Measurements from ENCODE around the gene NAV2. TPM values are rescaled to one million over a fixed set of nuclear protein-coding genes. Genes with fewer than 3 reads are reported as not detected.

Gene NAV2
- polyA plus RNA-seq, 1 donor from 2014 or later, result 3.0 TPM

DNA sequence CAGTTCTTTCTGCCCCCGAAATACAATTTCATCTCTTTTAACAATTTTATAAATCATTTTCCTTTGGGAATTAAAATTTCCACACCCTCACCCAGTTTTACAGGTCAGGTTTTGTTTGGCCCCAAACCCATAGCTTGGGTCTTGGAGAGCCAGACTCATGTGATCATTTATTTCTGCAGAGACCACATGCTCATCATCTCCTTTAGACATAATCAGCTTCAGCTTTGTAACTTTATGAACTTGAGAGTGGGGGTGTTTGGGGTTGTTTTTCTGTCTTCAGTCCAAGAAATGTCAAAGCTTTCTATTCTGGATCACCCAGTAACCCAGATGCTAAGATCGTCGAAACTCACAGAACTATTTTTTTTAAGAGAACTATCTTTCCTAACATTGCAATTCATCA, 376.7 kb downstream of the NAV2 start:
- Histone ChIP-seq H3K9me3 (ENCODE audit: low read length) (no peaks in the 10 kb centered on the region), H3K27ac (ENCODE audit: low read length) (no peak overlapping the region), H3K79me2 (replicated peaks; ENCODE audit: insufficient read depth, low read length) (no peaks in the 10 kb centered on the region), H4K20me1 (ENCODE audit: insufficient read depth) (no peaks in the 10 kb centered on the region), H2AFZ (ENCODE audit: low read depth, low read length) (no peak overlapping the region), H3K9me2 (ENCODE audit: insufficient read depth, low read length) (no peaks in the 10 kb centered on the region), H3K4me2 (ENCODE audit: low read length) (no peak overlapping the region), H3K27me3 (ENCODE audit: insufficient read depth, low read depth, low read length) (no peaks in the 10 kb centered on the region), H3K36me3 (ENCODE audit: insufficient read depth, low read length) (no peaks in the 10 kb centered on the region), H3K9ac (ENCODE audit: low read length) (no peak overlapping the region), H3F3A (ENCODE audit: insufficient read depth, low read length, poor library complexity, severe bottlenecking) (no peaks in the 10 kb centered on the region), H3K4me3 (ENCODE audit: low read length) (no peak overlapping the region)
- TF ChIP-seq, protein P1, sequence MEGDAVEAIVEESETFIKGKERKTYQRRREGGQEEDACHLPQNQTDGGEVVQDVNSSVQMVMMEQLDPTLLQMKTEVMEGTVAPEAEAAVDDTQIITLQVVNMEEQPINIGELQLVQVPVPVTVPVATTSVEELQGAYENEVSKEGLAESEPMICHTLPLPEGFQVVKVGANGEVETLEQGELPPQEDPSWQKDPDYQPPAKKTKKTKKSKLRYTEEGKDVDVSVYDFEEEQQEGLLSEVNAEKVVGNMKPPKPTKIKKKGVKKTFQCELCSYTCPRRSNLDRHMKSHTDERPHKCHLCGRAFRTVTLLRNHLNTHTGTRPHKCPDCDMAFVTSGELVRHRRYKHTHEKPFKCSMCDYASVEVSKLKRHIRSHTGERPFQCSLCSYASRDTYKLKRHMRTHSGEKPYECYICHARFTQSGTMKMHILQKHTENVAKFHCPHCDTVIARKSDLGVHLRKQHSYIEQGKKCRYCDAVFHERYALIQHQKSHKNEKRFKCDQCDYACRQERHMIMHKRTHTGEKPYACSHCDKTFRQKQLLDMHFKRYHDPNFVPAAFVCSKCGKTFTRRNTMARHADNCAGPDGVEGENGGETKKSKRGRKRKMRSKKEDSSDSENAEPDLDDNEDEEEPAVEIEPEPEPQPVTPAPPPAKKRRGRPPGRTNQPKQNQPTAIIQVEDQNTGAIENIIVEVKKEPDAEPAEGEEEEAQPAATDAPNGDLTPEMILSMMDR (IDR thresholded peaks at IDR 0.05; ENCODE audit: poor library complexity, severe bottlenecking), result no peak
- TF ChIP-seq EP300 (conservative IDR thresholded peaks at IDR 0.05; ENCODE audit: poor library complexity, severe bottlenecking), result no peak

DNA sequence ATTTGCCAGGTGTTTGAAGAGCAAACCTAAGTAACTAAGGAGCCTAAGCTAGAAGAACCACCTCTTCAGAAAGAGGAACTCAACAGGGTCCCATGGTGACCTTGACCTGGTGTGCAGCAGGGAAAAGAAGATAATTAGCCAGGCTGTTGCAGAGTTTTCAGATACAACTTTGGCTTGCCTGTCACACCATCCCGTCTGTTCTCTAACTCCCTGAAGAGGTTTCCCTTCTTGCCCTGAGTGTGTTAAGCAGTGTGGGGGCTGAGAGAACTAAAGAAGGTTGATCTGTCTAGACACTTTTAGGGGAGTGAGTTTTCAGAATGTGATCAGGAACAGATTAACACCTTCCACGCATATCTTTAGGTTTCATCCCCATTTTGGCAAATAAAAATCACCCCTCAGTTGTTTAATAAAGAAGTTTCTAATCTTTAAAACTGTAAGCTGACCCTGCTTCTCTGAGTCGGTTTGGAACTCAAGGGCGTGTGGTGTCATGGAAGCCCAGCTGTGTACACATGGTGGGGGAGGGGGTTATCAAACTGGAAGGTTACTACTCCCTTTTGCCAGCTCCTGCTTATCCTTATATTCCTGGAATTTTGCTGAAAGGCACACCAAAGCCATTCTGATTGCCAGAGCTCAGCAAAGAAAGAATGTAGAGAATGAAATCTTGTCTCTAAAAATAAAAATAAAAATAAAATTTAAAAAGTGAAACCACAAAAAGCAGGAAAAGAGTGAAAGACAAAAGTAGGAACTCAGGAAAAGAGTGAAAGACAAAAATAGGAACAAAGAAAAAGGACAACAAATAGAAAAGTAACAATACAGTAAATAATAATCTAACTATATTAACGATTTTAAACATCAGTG, 377.4 kb downstream of the NAV2 start:
- no peaks in the 10 kb centered on the region for H3K36me3 ChIP-seq (ENCODE audit: insufficient read depth, low read length)
- H3K27me3 ChIP-seq (ENCODE audit: insufficient read depth, low read depth, low read length), result no peaks in the 10 kb centered on the region
- H3K27ac ChIP-seq (ENCODE audit: low read length), result no peak overlapping the region
- no peaks in the 10 kb centered on the region for H3K9me3 ChIP-seq (ENCODE audit: low read length)
- no peak overlapping the region for H3K4me2 ChIP-seq (ENCODE audit: low read length)
- H2AFZ ChIP-seq (ENCODE audit: low read depth, low read length), result no peak overlapping the region
- TF ChIP-seq TAF1 (IDR thresholded peaks at IDR 0.05; ENCODE audit: low read depth) (no peak), SMC3 (conservative IDR thresholded peaks at IDR 0.05; ENCODE audit: poor library complexity) (no peak), MXI1 (conservative IDR thresholded peaks at IDR 0.05; ENCODE audit: poor library complexity, severe bottlenecking) (no peak), RAD21 (conservative IDR thresholded peaks at IDR 0.05) (no peak), POLR2AphosphoS5 (IDR thresholded peaks at IDR 0.05) (no peak), EZH2 (IDR thresholded peaks at IDR 0.05; ENCODE audit: borderline replicate concordance, insufficient read depth, low read length, poor library complexity, severe bottlenecking) (no peak), EP300 (conservative IDR thresholded peaks at IDR 0.05; ENCODE audit: poor library complexity, severe bottlenecking) (no peak)
- TF ChIP-seq, protein P1 (IDR thresholded peaks at IDR 0.05; ENCODE audit: poor library complexity, severe bottlenecking), result no peak
- TF ChIP-seq, protein P2, sequence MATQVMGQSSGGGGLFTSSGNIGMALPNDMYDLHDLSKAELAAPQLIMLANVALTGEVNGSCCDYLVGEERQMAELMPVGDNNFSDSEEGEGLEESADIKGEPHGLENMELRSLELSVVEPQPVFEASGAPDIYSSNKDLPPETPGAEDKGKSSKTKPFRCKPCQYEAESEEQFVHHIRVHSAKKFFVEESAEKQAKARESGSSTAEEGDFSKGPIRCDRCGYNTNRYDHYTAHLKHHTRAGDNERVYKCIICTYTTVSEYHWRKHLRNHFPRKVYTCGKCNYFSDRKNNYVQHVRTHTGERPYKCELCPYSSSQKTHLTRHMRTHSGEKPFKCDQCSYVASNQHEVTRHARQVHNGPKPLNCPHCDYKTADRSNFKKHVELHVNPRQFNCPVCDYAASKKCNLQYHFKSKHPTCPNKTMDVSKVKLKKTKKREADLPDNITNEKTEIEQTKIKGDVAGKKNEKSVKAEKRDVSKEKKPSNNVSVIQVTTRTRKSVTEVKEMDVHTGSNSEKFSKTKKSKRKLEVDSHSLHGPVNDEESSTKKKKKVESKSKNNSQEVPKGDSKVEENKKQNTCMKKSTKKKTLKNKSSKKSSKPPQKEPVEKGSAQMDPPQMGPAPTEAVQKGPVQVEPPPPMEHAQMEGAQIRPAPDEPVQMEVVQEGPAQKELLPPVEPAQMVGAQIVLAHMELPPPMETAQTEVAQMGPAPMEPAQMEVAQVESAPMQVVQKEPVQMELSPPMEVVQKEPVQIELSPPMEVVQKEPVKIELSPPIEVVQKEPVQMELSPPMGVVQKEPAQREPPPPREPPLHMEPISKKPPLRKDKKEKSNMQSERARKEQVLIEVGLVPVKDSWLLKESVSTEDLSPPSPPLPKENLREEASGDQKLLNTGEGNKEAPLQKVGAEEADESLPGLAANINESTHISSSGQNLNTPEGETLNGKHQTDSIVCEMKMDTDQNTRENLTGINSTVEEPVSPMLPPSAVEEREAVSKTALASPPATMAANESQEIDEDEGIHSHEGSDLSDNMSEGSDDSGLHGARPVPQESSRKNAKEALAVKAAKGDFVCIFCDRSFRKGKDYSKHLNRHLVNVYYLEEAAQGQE (IDR thresholded peaks at IDR 0.05; ENCODE audit: borderline replicate concordance), result no peak
- no peaks in the 10 kb centered on the region for H3F3A ChIP-seq (ENCODE audit: insufficient read depth, low read length, poor library complexity, severe bottlenecking)
- no peaks in the 10 kb centered on the region for H4K20me1 ChIP-seq (ENCODE audit: insufficient read depth)
- no peaks in the 10 kb centered on the region for H3K79me2 ChIP-seq (replicated peaks; ENCODE audit: insufficient read depth, low read length)
- H3K9me2 ChIP-seq (ENCODE audit: insufficient read depth, low read length), result no peaks in the 10 kb centered on the region
- no peak overlapping the region for H3K4me3 ChIP-seq (ENCODE audit: low read length)
- H3K9ac ChIP-seq (ENCODE audit: low read length), result no peak overlapping the region

Measured in neural cell (in vitro differentiated cells).